Mesenchymal stem cell (in vitro differentiated cells and primary cell): Measurements from ENCODE around the gene RIPK1.

ENCODE experiments used
- DNase-seq: peaks from one replicate; pipeline ENCODE4 v3.0.0-alpha.2; 2013
- H2AFZ ChIP-seq: one replicate; pipeline ENCODE4 v1.6.1; 2013; ENCODE audit warnings: low read depth, mild to moderate bottlenecking, control low read depth, inconsistent platforms, low read length, moderate library complexity
- H2AK5ac ChIP-seq: 2 replicates; pipeline ENCODE4 v1.6.1; 2013; ENCODE audit warnings: low read length, moderate library complexity, mild to moderate bottlenecking, inconsistent platforms; ENCODE audit not compliant: severe bottlenecking
- H2BK120ac ChIP-seq: one replicate; pipeline ENCODE4 v1.6.1; 2013; ENCODE audit warnings: low read depth, mild to moderate bottlenecking, inconsistent platforms, low read length, moderate library complexity
- H2BK12ac ChIP-seq, 2 experiments: one replicate each; pipeline ENCODE4 v1.6.1; 2013; ENCODE audit warnings: inconsistent platforms in 2 of 2, low read length in 2 of 2, mild to moderate bottlenecking in 2 of 2, moderate library complexity in 2 of 2, control low read depth in 1 of 2
- H2BK15ac ChIP-seq: one replicate; pipeline ENCODE4 v1.6.1; 2013; ENCODE audit warnings: mild to moderate bottlenecking, low read depth, inconsistent platforms; ENCODE audit not compliant: poor library complexity, severe bottlenecking
- H2BK5ac ChIP-seq: 2 replicates; pipeline ENCODE4 v1.6.1; 2013; ENCODE audit warnings: low read depth, mild to moderate bottlenecking, low read length, control low read depth, inconsistent platforms; ENCODE audit not compliant: poor library complexity, severe bottlenecking
- H3K14ac ChIP-seq, 2 experiments: one replicate each; pipeline ENCODE4 v1.6.1; 2013; ENCODE audit warnings: inconsistent platforms in 2 of 2, low read length in 2 of 2, control low read depth in 1 of 2, mild to moderate bottlenecking in 1 of 2, moderate library complexity in 1 of 2
- H3K18ac ChIP-seq, 2 experiments: one replicate each; pipeline ENCODE4 v1.6.1; 2013; ENCODE audit warnings: inconsistent platforms in 2 of 2, low read length in 2 of 2, control low read depth in 1 of 2, low read depth in 1 of 2, mild to moderate bottlenecking in 1 of 2
- H3K23ac ChIP-seq, 2 experiments: one replicate each; pipeline ENCODE4 v1.6.1; 2013; ENCODE audit warnings: inconsistent platforms in 2 of 2, low read length in 2 of 2, mild to moderate bottlenecking in 2 of 2, moderate library complexity in 2 of 2, control low read depth in 1 of 2
- H3K27ac ChIP-seq: 2 replicates; pipeline ENCODE4 v1.5.1; 2013; ENCODE audit warnings: mild to moderate bottlenecking, moderate library complexity, low read length, control low read depth, inconsistent platforms; ENCODE audit not compliant: poor library complexity, severe bottlenecking
- H3K27me3 ChIP-seq, 2 experiments: 2 replicates each; pipeline versions ENCODE4 v1.6.1 to v1.7.0; 2013; ENCODE audit warnings: low read length in 2 of 2, mild to moderate bottlenecking in 2 of 2, moderate library complexity in 2 of 2, control low read depth in 1 of 2, inconsistent platforms in 1 of 2; ENCODE audit not compliant: control insufficient read depth in 1 of 2, insufficient read depth in 1 of 2
- H3K36me3 ChIP-seq, 2 experiments: 2 replicates each; pipeline versions ENCODE4 v1.6.1 to v1.7.0; 2013; ENCODE audit warnings: low read length in 2 of 2, control low read depth in 1 of 2, inconsistent platforms in 1 of 2, low read depth in 1 of 2, mild to moderate bottlenecking in 1 of 2; ENCODE audit not compliant: insufficient read depth in 2 of 2, control insufficient read depth in 1 of 2
- H3K4ac ChIP-seq, 2 experiments: one replicate each; pipeline ENCODE4 v1.6.1; 2013; ENCODE audit warnings: inconsistent platforms in 2 of 2, low read length in 2 of 2, mild to moderate bottlenecking in 2 of 2, moderate library complexity in 2 of 2, control low read depth in 1 of 2, low read depth in 1 of 2
- H3K4me1 ChIP-seq: 2 replicates; pipeline ENCODE4 v1.6.1; 2013; ENCODE audit warnings: low read depth, low read length, control low read depth; ENCODE audit not compliant: control insufficient read depth, insufficient read depth
- H3K4me2 ChIP-seq: 2 replicates; pipeline ENCODE4 v1.6.1; 2013; ENCODE audit warnings: low read length, mild to moderate bottlenecking, inconsistent platforms; ENCODE audit not compliant: poor library complexity, severe bottlenecking
- H3K4me3 ChIP-seq, 2 experiments: 2 replicates each; pipeline versions ENCODE4 v1.5.1 to v1.7.0; 2013; ENCODE audit warnings: low read length in 2 of 2, mild to moderate bottlenecking in 2 of 2, control low read depth in 1 of 2, low read depth in 1 of 2; ENCODE audit not compliant: insufficient read depth in 1 of 2
- H3K79me1 ChIP-seq: replicated peaks from 2 replicates; pipeline ENCODE4 v1.6.1; 2013; ENCODE audit warnings: mild to moderate bottlenecking, control low read depth, low read length, inconsistent platforms; ENCODE audit not compliant: poor library complexity, severe bottlenecking
- H3K9ac ChIP-seq: 2 replicates; pipeline ENCODE4 v1.7.0; 2013; ENCODE audit warnings: mild to moderate bottlenecking, low read length, moderate library complexity
- H3K9me3 ChIP-seq: 2 replicates; pipeline ENCODE4 v1.7.0; 2013; ENCODE audit warnings: mild to moderate bottlenecking, low read length; ENCODE audit not compliant: control insufficient read depth
- H4K8ac ChIP-seq: one replicate; pipeline ENCODE4 v1.6.1; 2013; ENCODE audit warnings: inconsistent platforms, mild to moderate bottlenecking, low read length, moderate library complexity
- H4K91ac ChIP-seq: one replicate; pipeline ENCODE4 v1.6.1; 2013; ENCODE audit warnings: mild to moderate bottlenecking, low read length, inconsistent platforms
- WGBS: methylation state at CpG from one replicate; pipeline ENCODE4 v1.1.7; 2013; ENCODE audit warnings: mixed read lengths; 5-methylcytosine and 5-hydroxymethylcytosine counted together

RIPK1 gene

GRCh38 chr6:3071568-3071967, 3.3 kb downstream of the RIPK1 start:
- Histone ChIP-seq H3K4me2 (no peak overlapping the region), H3K4me3 (no peak overlapping the region), H3K23ac (no peak overlapping the region), H3K36me3 (peaks cover 5 to 20% of the 10 kb centered on the region in 2 experiments), H3K14ac (no peak overlapping the region), H4K91ac (no peak overlapping the region), H2BK5ac (no peak overlapping the region), H2BK15ac (no peak overlapping the region), H2BK12ac (no peak overlapping the region), H2AFZ (no peak overlapping the region), H3K4ac (no peak overlapping the region), H3K9ac (peak overlapping the region; percentile 31), H3K18ac (no peak overlapping the region), H2AK5ac (no peak overlapping the region), H3K79me1 (peaks cover 6% of the 10 kb centered on the region), H2BK120ac (no peak overlapping the region), H4K8ac (no peak overlapping the region), H3K9me3 (no peaks in the 10 kb centered on the region), H3K27ac (no peak overlapping the region), H3K27me3 (no peaks in the 10 kb centered on the region), H3K4me1 (peaks cover 10% of the 10 kb centered on the region)
- DNase-seq = no peak
- 100% methylated on average over 2 of the region's 2 CpGs for WGBS

GRCh38 chr6:3072798-3073197, 4.5 kb downstream of the RIPK1 start:
- H4K8ac ChIP-seq = no peak overlapping the region
- 100% methylated on average over 3 of the region's 7 CpGs for WGBS
- no peak overlapping the region for H2BK120ac ChIP-seq
- no peak overlapping the region for H4K91ac ChIP-seq
- no peak overlapping the region for H3K14ac ChIP-seq
- H2BK15ac ChIP-seq = no peak overlapping the region
- peaks cover 9 to 32% of the 10 kb centered on the region in 2 experiments for H3K36me3 ChIP-seq
- H3K4me3 ChIP-seq = no peak overlapping the region
- H2AFZ ChIP-seq = no peak overlapping the region
- no peaks in the 10 kb centered on the region for H3K9me3 ChIP-seq
- peaks cover 11% of the 10 kb centered on the region for H3K79me1 ChIP-seq
- no peak overlapping the region for H2BK5ac ChIP-seq
- H3K9ac ChIP-seq = no peak overlapping the region
- H2AK5ac ChIP-seq = no peak overlapping the region
- H3K4me1 ChIP-seq = peaks cover 10% of the 10 kb centered on the region
- no peak overlapping the region for H3K23ac ChIP-seq
- H3K4ac ChIP-seq = no peak overlapping the region
- no peak for DNase-seq
- H2BK12ac ChIP-seq = no peak overlapping the region
- H3K18ac ChIP-seq = no peak overlapping the region
- no peak overlapping the region for H3K4me2 ChIP-seq
- no peaks in the 10 kb centered on the region for H3K27me3 ChIP-seq
- no peak overlapping the region for H3K27ac ChIP-seq

- Histone ChIP-seq H3K4ac (no peak overlapping the region), H2AFZ (no peak overlapping the region), H3K18ac (no peak overlapping the region), H2BK120ac (no peak overlapping the region), H3K14ac (no peak overlapping the region), H3K4me1 (peaks cover 10% of the 10 kb centered on the region), H2BK5ac (no peak overlapping the region), H4K8ac (no peak overlapping the region), H3K9me3 (no peaks in the 10 kb centered on the region), H2BK15ac (no peak overlapping the region), H2BK12ac (no peak overlapping the region), H3K27ac (no peak overlapping the region), H3K4me2 (no peak overlapping the region), H3K36me3 (peaks cover 15 to 37% of the 10 kb centered on the region in 2 experiments), H3K23ac (peak overlapping the region in 1 of 2 experiments; percentile 26), H2AK5ac (no peak overlapping the region), H3K4me3 (no peak overlapping the region), H3K79me1 (peaks cover 16% of the 10 kb centered on the region), H3K27me3 (no peaks in the 10 kb centered on the region), H4K91ac (no peak overlapping the region), H3K9ac (no peak overlapping the region)
- WGBS = 94% methylated on average over 8 of the region's 11 CpGs
- DNase-seq = no peak
These were observed 5.1 kb downstream of the RIPK1 start for GRCh38 chr6:3073382-3073781.

GRCh38 chr6:3075772-3076113, 7.4 kb downstream of the RIPK1 start:
- Histone ChIP-seq H2BK12ac (no peak overlapping the region), H4K8ac (no peak overlapping the region), H2BK5ac (no peak overlapping the region), H2BK15ac (no peak overlapping the region), H3K27ac (no peak overlapping the region), H3K9ac (no peak overlapping the region), H2AK5ac (peak overlapping the region; percentile 53), H3K36me3 (peaks cover 21 to 60% of the 10 kb centered on the region in 2 experiments), H2AFZ (no peak overlapping the region), H3K9me3 (no peaks in the 10 kb centered on the region), H3K14ac (no peak overlapping the region), H3K4ac (no peak overlapping the region), H3K4me3 (no peak overlapping the region), H3K4me2 (no peak overlapping the region), H3K79me1 (peaks cover 25% of the 10 kb centered on the region), H2BK120ac (no peak overlapping the region), H3K27me3 (no peaks in the 10 kb centered on the region), H3K18ac (peak overlapping the region in 1 of 2 experiments; percentile 66), H3K23ac (no peak overlapping the region), H3K4me1 (peaks cover 3% of the 10 kb centered on the region), H4K91ac (no peak overlapping the region)
- DNase-seq = no peak
- WGBS = 72% methylated on average over 4 of the region's 4 CpGs
